Keratinocyte (primary cell): ENCODE results near the gene CCDC167. TPM values are rescaled to one million over a fixed set of nuclear protein-coding genes. Genes with fewer than 3 reads are reported as not detected.

Experiments
- DNase-seq: peaks from one replicate; pipeline ENCODE4 v3.0.0-alpha.2; 2011; ENCODE audit warnings: low read depth, missing footprints, low spot score
- FAIRE-seq: peaks from 2 replicates; lab custom pipeline; 2011; peaks lifted over from hg19 to GRCh38; lab: Jason Lieb, UNC
- H2AFZ ChIP-seq: 2 replicates; pipeline ENCODE4 v1.6.0; 2012; ENCODE audit warnings: low read length, control low read depth, inconsistent platforms; ENCODE audit not compliant: control insufficient read depth
- H3K27ac ChIP-seq: 2 replicates; pipeline ENCODE4 v1.5.1; 2011; ENCODE audit warnings: low read length; ENCODE audit not compliant: control insufficient read depth, insufficient read depth
- H3K27me3 ChIP-seq: 3 replicates; pipeline ENCODE4 v1.6.0; 2011; ENCODE audit warnings: low read length; ENCODE audit not compliant: control insufficient read depth, insufficient read depth; ENCODE audit errors: extremely low read depth
- H3K36me3 ChIP-seq, 2 experiments: 2 replicates in 1 of 2; 3 replicates in 1 of 2; pipeline ENCODE4 v1.5.1; 2011; ENCODE audit warnings: low read length in 2 of 2, mild to moderate bottlenecking in 1 of 2; ENCODE audit not compliant: control insufficient read depth in 2 of 2, insufficient read depth in 2 of 2; ENCODE audit errors: extremely low read depth in 1 of 2
- H3K4me1 ChIP-seq: 3 replicates; pipeline ENCODE4 v1.5.1; 2011; ENCODE audit warnings: low read length; ENCODE audit not compliant: control insufficient read depth, insufficient read depth; ENCODE audit errors: extremely low read depth
- H3K4me2 ChIP-seq: 3 replicates; pipeline ENCODE4 v1.6.0; 2011; ENCODE audit warnings: low read depth, low read length; ENCODE audit not compliant: control insufficient read depth, insufficient read depth; ENCODE audit errors: extremely low read depth
- H3K4me3 ChIP-seq, 3 experiments: fragments of 200-600 bp in 1 of 3; sonication (generic) in 1 of 3; 2 replicates in 2 of 3; 3 replicates in 1 of 3; pipeline ENCODE4 v1.5.1; 2011 to 2016; ENCODE audit warnings: low read length in 3 of 3, mild to moderate bottlenecking in 3 of 3, control low read depth in 2 of 3, inconsistent platforms in 1 of 3, low read depth in 1 of 3, mixed read lengths in 1 of 3, mixed run types in 1 of 3, moderate library complexity in 1 of 3; ENCODE audit not compliant: control insufficient read depth in 2 of 3, insufficient read depth in 2 of 3; ENCODE audit errors: extremely low read depth in 1 of 3
- H3K79me2 ChIP-seq: 2 replicates; pipeline ENCODE4 v1.6.0; 2012; ENCODE audit warnings: low read length; ENCODE audit not compliant: control insufficient read depth, insufficient read depth
- H3K9ac ChIP-seq: 3 replicates; pipeline ENCODE4 v1.6.0; 2011; ENCODE audit warnings: low read length; ENCODE audit not compliant: control insufficient read depth, insufficient read depth; ENCODE audit errors: extremely low read depth
- H3K9me1 ChIP-seq: 3 replicates; pipeline ENCODE4 v1.6.0; 2011; ENCODE audit warnings: low read length; ENCODE audit not compliant: control insufficient read depth, insufficient read depth; ENCODE audit errors: extremely low read depth
- H3K9me3 ChIP-seq: 2 replicates; pipeline ENCODE4 v1.5.1; 2012; ENCODE audit warnings: low read depth, low read length; ENCODE audit not compliant: control insufficient read depth
- H4K20me1 ChIP-seq: 3 replicates; pipeline ENCODE4 v1.6.0; 2011; ENCODE audit warnings: low read length; ENCODE audit not compliant: control insufficient read depth, insufficient read depth; ENCODE audit errors: extremely low read depth
- EZH2 ChIP-seq: IDR thresholded peaks from one replicate; pipeline ENCODE4 v1.6.1; 2012; ENCODE audit warnings: inconsistent platforms, mild to moderate bottlenecking, low read length, moderate library complexity
- dilution Hi-C: fragments of 300-500 bp; cut with MboI; formaldehyde crosslinking; loops from one replicate; pipeline ENCODE4 v1.7.0; 2020; ENCODE audit warnings: low sequenced_read_pairs; ENCODE audit not compliant: extremely low pct_ligation_motif_present
- polyA plus RNA-seq, 5 experiments: library from polyadenylated mRNA; depleted of rRNA in 3 of 5; stranded (reverse) in 3 of 5; stranded (forward) in 1 of 5; unstranded in 1 of 5; fragments of >200 nt; gene quantifications; 1 replicate in 1 of 5; 2 replicates in 3 of 5; 3 replicates in 1 of 5; pipeline versions ENCODE4 v1.2.1 to v1.2.3, GENCODE V29; 2011 to 2012; ENCODE audit warnings: missing spikeins in 2 of 5, low read depth in 1 of 5, low replicate concordance in 1 of 5
- TF ChIP-seq, protein P1 (sequence below), 3 experiments: IDR thresholded peaks in 1 of 3; conservative IDR thresholded peaks in 1 of 3; optimal IDR thresholded peaks in 1 of 3; 2 replicates in 2 of 3; 3 replicates in 1 of 3; pipeline versions ENCODE3 to v1.5.1; 2011; ENCODE audit warnings: low read length in 3 of 3, mild to moderate bottlenecking in 3 of 3, moderate library complexity in 2 of 3, control low read depth in 1 of 3, inconsistent platforms in 1 of 3; ENCODE audit not compliant: insufficient read depth in 2 of 3; ENCODE audit errors: extremely low read depth in 1 of 3

The CCDC167 gene
- polyA plus RNA-seq, 1 donor (not counting 4 experiments of a cell fraction or from before 2014, with no cell fraction given): 39.8 TPM

DNA sequence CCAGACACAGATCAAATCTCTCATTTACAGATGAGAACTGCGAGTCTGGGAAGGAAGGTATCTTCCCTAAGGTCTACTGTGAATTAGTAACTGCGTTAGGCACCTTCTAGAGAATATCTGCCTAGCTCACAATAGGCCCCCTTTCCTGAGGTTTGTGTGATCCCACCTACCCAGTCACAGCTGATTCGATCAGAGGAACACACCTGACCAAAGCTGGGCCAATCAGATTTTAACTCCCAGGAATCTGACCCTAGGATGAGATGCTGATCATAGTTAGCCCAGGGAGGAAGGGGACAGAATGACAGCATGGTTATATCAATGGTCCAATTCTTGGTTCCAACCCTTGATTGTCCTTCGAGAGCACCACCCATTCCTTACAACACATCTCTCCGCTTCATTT, 7.4 kb upstream of the CCDC167 start:
- DNase-seq: no peak
- no peaks in the 10 kb centered on the region for H3K79me2 ChIP-seq
- no peaks in the 10 kb centered on the region for H4K20me1 ChIP-seq
- no peak for FAIRE-seq
- no peak overlapping the region for H3K27ac ChIP-seq
- no peak overlapping the region for H3K4me2 ChIP-seq
- no peaks in the 10 kb centered on the region for H3K4me1 ChIP-seq
- peaks cover under 1% of the 10 kb centered on the region for H3K27me3 ChIP-seq
- no peak for TF ChIP-seq EZH2
- TF ChIP-seq, protein P1, sequence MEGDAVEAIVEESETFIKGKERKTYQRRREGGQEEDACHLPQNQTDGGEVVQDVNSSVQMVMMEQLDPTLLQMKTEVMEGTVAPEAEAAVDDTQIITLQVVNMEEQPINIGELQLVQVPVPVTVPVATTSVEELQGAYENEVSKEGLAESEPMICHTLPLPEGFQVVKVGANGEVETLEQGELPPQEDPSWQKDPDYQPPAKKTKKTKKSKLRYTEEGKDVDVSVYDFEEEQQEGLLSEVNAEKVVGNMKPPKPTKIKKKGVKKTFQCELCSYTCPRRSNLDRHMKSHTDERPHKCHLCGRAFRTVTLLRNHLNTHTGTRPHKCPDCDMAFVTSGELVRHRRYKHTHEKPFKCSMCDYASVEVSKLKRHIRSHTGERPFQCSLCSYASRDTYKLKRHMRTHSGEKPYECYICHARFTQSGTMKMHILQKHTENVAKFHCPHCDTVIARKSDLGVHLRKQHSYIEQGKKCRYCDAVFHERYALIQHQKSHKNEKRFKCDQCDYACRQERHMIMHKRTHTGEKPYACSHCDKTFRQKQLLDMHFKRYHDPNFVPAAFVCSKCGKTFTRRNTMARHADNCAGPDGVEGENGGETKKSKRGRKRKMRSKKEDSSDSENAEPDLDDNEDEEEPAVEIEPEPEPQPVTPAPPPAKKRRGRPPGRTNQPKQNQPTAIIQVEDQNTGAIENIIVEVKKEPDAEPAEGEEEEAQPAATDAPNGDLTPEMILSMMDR (optimal IDR thresholded peaks at IDR 0.05 in 1 of 3, IDR thresholded peaks at IDR 0.05 in 1 of 3, conservative IDR thresholded peaks at IDR 0.05 in 1 of 3; ENCODE audit: extremely low read depth in 1 of 3, insufficient read depth in 2 of 3, low read length in 3 of 3): no peak
- H3K9me3 ChIP-seq: no peaks in the 10 kb centered on the region
- dilution Hi-C loops: no loop called here
- no peak overlapping the region for H3K4me3 ChIP-seq
- no peaks in the 10 kb centered on the region for H3K9me1 ChIP-seq
- H2AFZ ChIP-seq: no peak overlapping the region
- no peaks in the 10 kb centered on the region for H3K36me3 ChIP-seq
- H3K9ac ChIP-seq: no peak overlapping the region

DNA sequence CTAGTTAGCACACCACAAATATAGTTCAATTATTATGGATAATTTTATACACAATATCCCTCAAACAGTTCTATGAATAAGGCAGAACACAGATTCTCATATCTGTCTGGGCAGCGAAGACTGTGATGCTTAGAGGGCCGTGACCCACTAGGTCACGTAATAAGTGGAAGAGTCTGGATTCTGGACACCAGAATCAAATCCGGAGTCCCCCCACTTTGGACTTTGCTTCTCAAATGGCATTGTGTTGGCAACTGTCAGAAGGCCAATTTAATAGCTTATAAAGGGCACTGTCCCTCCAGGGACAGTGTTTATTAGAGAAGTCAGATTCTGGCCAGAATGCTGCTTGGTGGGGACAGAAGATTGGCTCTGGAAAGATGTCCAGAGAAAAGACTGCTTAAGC, 6.8 kb upstream of the CCDC167 start:
- Histone ChIP-seq H3K27ac (no peak overlapping the region), H2AFZ (no peak overlapping the region), H3K36me3 (no peaks in the 10 kb centered on the region), H3K79me2 (no peaks in the 10 kb centered on the region), H3K4me2 (no peak overlapping the region), H3K9ac (no peak overlapping the region), H3K4me1 (no peaks in the 10 kb centered on the region), H3K4me3 (no peak overlapping the region), H4K20me1 (no peaks in the 10 kb centered on the region), H3K27me3 (no peaks in the 10 kb centered on the region), H3K9me3 (no peaks in the 10 kb centered on the region), H3K9me1 (no peaks in the 10 kb centered on the region)
- dilution Hi-C loops: no loop called here
- FAIRE-seq: no peak
- DNase-seq: no peak
- TF ChIP-seq, protein P1 (optimal IDR thresholded peaks at IDR 0.05 in 1 of 3, IDR thresholded peaks at IDR 0.05 in 1 of 3, conservative IDR thresholded peaks at IDR 0.05 in 1 of 3; ENCODE audit: extremely low read depth in 1 of 3, insufficient read depth in 2 of 3, low read length in 3 of 3): no peak
